Thyroid gland (tissue), 4 donors: ENCODE data around the gene CTNNB1. TPM values are rescaled to one million over a fixed set of nuclear protein-coding genes. Genes with fewer than 3 reads are reported as not detected.

ENCODE experiments used
- DNase-seq, 2 donors: peaks; one replicate each; pipeline ENCODE4 v3.0.0-alpha.2; 2019
- H3K27ac ChIP-seq, 3 donors: fragments of 200-600 bp; sonication (generic); 1 replicate in 2 of 3; 2 replicates in 1 of 3; pipeline ENCODE4 v1.5.1; 2016 to 2019; ENCODE audit warnings: mild to moderate bottlenecking in 1 of 3, moderate library complexity in 1 of 3
- H3K27me3 ChIP-seq: fragments of 200-600 bp; sonication (generic); one replicate; pipeline ENCODE4 v1.5.1; 2019
- H3K36me3 ChIP-seq, 2 donors: fragments of 200-600 bp; sonication (generic); one replicate each; pipeline ENCODE4 v1.5.1; 2016 to 2019
- H3K4me1 ChIP-seq, 2 donors: fragments of 200-600 bp; sonication (generic); one replicate each; pipeline ENCODE4 v1.5.1; 2017 to 2019
- H3K4me3 ChIP-seq, 3 donors: fragments of 200-600 bp; sonication (generic); replicated peaks in 1 of 3; 1 replicate in 2 of 3; 2 replicates in 1 of 3; pipeline ENCODE4 v1.5.1; 2016; ENCODE audit warnings: mild to moderate bottlenecking in 1 of 3
- H3K9me3 ChIP-seq: fragments of 200-600 bp; sonication (generic); one replicate; pipeline ENCODE4 v1.5.1; 2017
- CTCF ChIP-seq, 6 experiments: fragments of 200-600 bp in 3 of 6; fragments of 450-650 bp in 3 of 6; sonication (generic) in 3 of 6; IDR thresholded peaks; one replicate each; pipeline ENCODE4 v1.5.1; 2016 to 2019; ENCODE audit warnings: antibody characterized with exemption in 6 of 6, mild to moderate bottlenecking in 2 of 6, inconsistent platforms in 1 of 6, moderate library complexity in 1 of 6
- POLR2A ChIP-seq, 2 donors: fragments of 450-650 bp; IDR thresholded peaks; one replicate each; pipeline ENCODE4 v1.6.1; 2017; ENCODE audit warnings: antibody characterized with exemption in 2 of 2, mild to moderate bottlenecking in 2 of 2, moderate library complexity in 1 of 2
- WGBS, 2 donors: methylation state at CpG; one replicate each; pipeline ENCODE4 v1.1.5; 2017; 5-methylcytosine and 5-hydroxymethylcytosine counted together
- intact Hi-C: fragments of 100-400 bp; cut with DNase I; formaldehyde crosslinking; loops from one replicate; pipeline ENCODE4 v1.15.1; 2023
- total RNA-seq, 4 donors: library from RNA; depleted of rRNA; stranded (reverse); fragments of >200 nt; gene quantifications; one replicate each; pipeline ENCODE4 v1.2.3, GENCODE V29; 2016

CTNNB1 gene
- total RNA-seq, 4 donors from 2014 or later = 454 to 784 (median 579) TPM

GRCh38 chr3:41234823-41235721 lies 35.8 kb downstream of the CTNNB1 start:
- no peaks in the 10 kb centered on the region for H3K9me3 ChIP-seq
- H3K27ac ChIP-seq = no peak overlapping the region
- intact Hi-C loops = no loop called here
- DNase-seq = no peak
- no peaks in the 10 kb centered on the region for H3K4me1 ChIP-seq
- no peak overlapping the region for H3K4me3 ChIP-seq
- WGBS, 2 donors = 60 to 67% methylated on average over 6 of the region's 6 CpGs
- TF ChIP-seq POLR2A (IDR thresholded peaks at IDR 0.05) (no peak), CTCF (IDR thresholded peaks at IDR 0.05) (no peak)
- no peaks in the 10 kb centered on the region for H3K27me3 ChIP-seq
- H3K36me3 ChIP-seq = peaks cover 58 to 64% of the 10 kb centered on the region in 2 donors

- TF ChIP-seq CTCF (IDR thresholded peaks at IDR 0.05) = no peak
- no peak for TF ChIP-seq POLR2A (IDR thresholded peaks at IDR 0.05)
- H3K4me1 ChIP-seq = no peaks in the 10 kb centered on the region
- DNase-seq = no peak
- peaks cover 58 to 64% of the 10 kb centered on the region in 2 donors for H3K36me3 ChIP-seq
- H3K27ac ChIP-seq = no peak overlapping the region
- intact Hi-C loops = no loop called here
- WGBS, 2 donors = 88 to 89% methylated on average over 2 of the region's 2 CpGs
- H3K4me3 ChIP-seq = no peak overlapping the region
- no peaks in the 10 kb centered on the region for H3K9me3 ChIP-seq
- H3K27me3 ChIP-seq = no peaks in the 10 kb centered on the region
Measured at GRCh38 chr3:41236228-41236627, 36.9 kb downstream of the CTNNB1 start.

GRCh38 chr3:41237907-41238306 lies 38.6 kb downstream of the CTNNB1 start:
- TF ChIP-seq POLR2A (IDR thresholded peaks at IDR 0.05) = no peak
- Histone ChIP-seq H3K27ac (no peak overlapping the region), H3K4me3 (no peak overlapping the region), H3K9me3 (no peaks in the 10 kb centered on the region), H3K27me3 (no peaks in the 10 kb centered on the region), H3K4me1 (no peaks in the 10 kb centered on the region), H3K36me3 (peaks cover 58 to 63% of the 10 kb centered on the region in 2 donors)
- intact Hi-C loops = no loop called here
- 81 to 86% methylated on average over 3 of the region's 3 CpGs for WGBS, 2 donors
- DNase-seq = no peak

- H3K27me3 ChIP-seq = no peaks in the 10 kb centered on the region
- no peak overlapping the region for H3K4me3 ChIP-seq
- 43 to 58% methylated on average over 2 of the region's 2 CpGs for WGBS, 2 donors
- DNase-seq = no peak
- H3K27ac ChIP-seq = no peak overlapping the region
- H3K36me3 ChIP-seq = peaks cover 42 to 46% of the 10 kb centered on the region in 2 donors
- peaks cover 0 to 5% of the 10 kb centered on the region in 2 donors for H3K4me1 ChIP-seq
- TF ChIP-seq POLR2A (IDR thresholded peaks at IDR 0.05) (no peak), CTCF (IDR thresholded peaks at IDR 0.05) (no peak)
- intact Hi-C loops = no loop called here
- no peaks in the 10 kb centered on the region for H3K9me3 ChIP-seq
Measured at GRCh38 chr3:41239587-41239986, 40.3 kb downstream of the CTNNB1 start.

- peaks cover 0 to 12% of the 10 kb centered on the region in 2 donors for H3K4me1 ChIP-seq
- no peak overlapping the region for H3K27ac ChIP-seq
- no peaks in the 10 kb centered on the region for H3K9me3 ChIP-seq
- WGBS, 2 donors = 88 to 89% methylated on average over 4 of the region's 4 CpGs
- no peaks in the 10 kb centered on the region for H3K27me3 ChIP-seq
- intact Hi-C loops = no loop called here
- no peak for DNase-seq
- no peak overlapping the region for H3K4me3 ChIP-seq
- H3K36me3 ChIP-seq = peaks cover 28 to 30% of the 10 kb centered on the region in 2 donors
- TF ChIP-seq CTCF (IDR thresholded peaks at IDR 0.05) (no peak), POLR2A (IDR thresholded peaks at IDR 0.05) (no peak)
Measured at GRCh38 chr3:41241161-41241560, 41.9 kb downstream of the CTNNB1 start.
